ENCODE results near the gene CHMP4A. TPM values are rescaled to one million over a fixed set of nuclear protein-coding genes. Genes with fewer than 3 reads are reported as not detected.

Gene CHMP4A
- total and polyA plus RNA-seq, 2 of the 13 experiments (the other 11 are each of a cell fraction or from before 2014, with no cell fraction given): 83.6 to 113 TPM

- TF ChIP-seq, protein P1, sequence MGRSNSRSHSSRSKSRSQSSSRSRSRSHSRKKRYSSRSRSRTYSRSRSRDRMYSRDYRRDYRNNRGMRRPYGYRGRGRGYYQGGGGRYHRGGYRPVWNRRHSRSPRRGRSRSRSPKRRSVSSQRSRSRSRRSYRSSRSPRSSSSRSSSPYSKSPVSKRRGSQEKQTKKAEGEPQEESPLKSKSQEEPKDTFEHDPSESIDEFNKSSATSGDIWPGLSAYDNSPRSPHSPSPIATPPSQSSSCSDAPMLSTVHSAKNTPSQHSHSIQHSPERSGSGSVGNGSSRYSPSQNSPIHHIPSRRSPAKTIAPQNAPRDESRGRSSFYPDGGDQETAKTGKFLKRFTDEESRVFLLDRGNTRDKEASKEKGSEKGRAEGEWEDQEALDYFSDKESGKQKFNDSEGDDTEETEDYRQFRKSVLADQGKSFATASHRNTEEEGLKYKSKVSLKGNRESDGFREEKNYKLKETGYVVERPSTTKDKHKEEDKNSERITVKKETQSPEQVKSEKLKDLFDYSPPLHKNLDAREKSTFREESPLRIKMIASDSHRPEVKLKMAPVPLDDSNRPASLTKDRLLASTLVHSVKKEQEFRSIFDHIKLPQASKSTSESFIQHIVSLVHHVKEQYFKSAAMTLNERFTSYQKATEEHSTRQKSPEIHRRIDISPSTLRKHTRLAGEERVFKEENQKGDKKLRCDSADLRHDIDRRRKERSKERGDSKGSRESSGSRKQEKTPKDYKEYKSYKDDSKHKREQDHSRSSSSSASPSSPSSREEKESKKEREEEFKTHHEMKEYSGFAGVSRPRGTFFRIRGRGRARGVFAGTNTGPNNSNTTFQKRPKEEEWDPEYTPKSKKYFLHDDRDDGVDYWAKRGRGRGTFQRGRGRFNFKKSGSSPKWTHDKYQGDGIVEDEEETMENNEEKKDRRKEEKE (IDR thresholded peaks at IDR 0.05): no peak
- TF ChIP-seq ZHX1 (CRISPR knock-in tag; IDR thresholded peaks at IDR 0.05; ENCODE audit: low read depth) (no peak), SMAD3 (CRISPR knock-in tag; IDR thresholded peaks at IDR 0.05) (no peak), ZBTB34 (CRISPR knock-in tag; IDR thresholded peaks at IDR 0.05) (peak; percentile 56; the same call in 1 of the 2 replicates), DR1 (CRISPR knock-in tag; IDR thresholded peaks at IDR 0.05) (no peak), ZNF569 (CRISPR knock-in tag; IDR thresholded peaks at IDR 0.05; ENCODE audit: borderline replicate concordance) (0 out of 2 replicates have a peak, but pooled peaks have one; percentile 7), ZFP90 (CRISPR knock-in tag; IDR thresholded peaks at IDR 0.05; ENCODE audit: borderline replicate concordance) (peak; percentile 18; the same call in 1 of the 2 replicates), PPARG (CRISPR knock-in tag; conservative IDR thresholded peaks at IDR 0.05) (no peak), HMGXB3 (CRISPR knock-in tag; IDR thresholded peaks at IDR 0.05; ENCODE audit: borderline replicate concordance) (no peak; the same call in 1 of the 2 replicates), FUBP1 (CRISPR knock-in tag; IDR thresholded peaks at IDR 0.05; ENCODE audit: borderline replicate concordance) (no peak; the same call in 1 of the 2 replicates), GTF2F1 (IDR thresholded peaks at IDR 0.05; ENCODE audit: low read length) (no peak), REPIN1 (CRISPR knock-in tag; IDR thresholded peaks at IDR 0.05; ENCODE audit: borderline replicate concordance, low read depth) (peak; percentile 80; the same call in 1 of the 2 replicates), MXI1 (IDR thresholded peaks at IDR 0.05; ENCODE audit: borderline replicate concordance, low read depth, low read length) (no peak)
Observed at GRCh38 chr14:24231263-24232120, 18.2 kb upstream of the CHMP4A start (continued).

Data from HepG2 (cell line).